ENCODE results near the gene IQCM.

IQCM gene

GRCh38 chr4:149735796-149736195, 79.8 kb downstream of the IQCM start:
- no peak for DNase-seq (ENCODE audit: extremely low read depth, low read depth)
- TF ChIP-seq CTCF (IDR thresholded peaks at IDR 0.05; ENCODE audit: low read depth, low read length), result no peak

GRCh38 chr4:149728444-149728843, 87.2 kb downstream of the IQCM start:
- TF ChIP-seq CTCF (IDR thresholded peaks at IDR 0.05; ENCODE audit: low read depth, low read length), result no peak
- DNase-seq (ENCODE audit: extremely low read depth, low read depth), result no peak

GRCh38 chr4:149727663-149728062, 88.0 kb downstream of the IQCM start:
- no peak for DNase-seq (ENCODE audit: extremely low read depth, low read depth)
- no peak for TF ChIP-seq CTCF (IDR thresholded peaks at IDR 0.05; ENCODE audit: low read depth, low read length)

- DNase-seq (ENCODE audit: extremely low read depth, low read depth), result no peak
- TF ChIP-seq CTCF (IDR thresholded peaks at IDR 0.05; ENCODE audit: low read depth, low read length), result no peak
These were observed 92.6 kb downstream of the IQCM start for GRCh38 chr4:149723065-149723464.

- no peak for TF ChIP-seq CTCF (IDR thresholded peaks at IDR 0.05; ENCODE audit: low read depth, low read length)
- no peak for DNase-seq (ENCODE audit: extremely low read depth, low read depth)
These were observed 95.8 kb downstream of the IQCM start for GRCh38 chr4:149719806-149720205.

- TF ChIP-seq CTCF (IDR thresholded peaks at IDR 0.05; ENCODE audit: low read depth, low read length), result no peak
- DNase-seq (ENCODE audit: extremely low read depth, low read depth), result no peak
These were observed 96.3 kb downstream of the IQCM start for GRCh38 chr4:149719357-149719756.

- TF ChIP-seq CTCF (IDR thresholded peaks at IDR 0.05; ENCODE audit: low read depth, low read length), result no peak
- no peak for DNase-seq (ENCODE audit: extremely low read depth, low read depth)
These were observed 97.1 kb downstream of the IQCM start for GRCh38 chr4:149718500-149718899.

All from AG09319 (cell line).